ENCODE results near the gene NR3C1.

DNA sequence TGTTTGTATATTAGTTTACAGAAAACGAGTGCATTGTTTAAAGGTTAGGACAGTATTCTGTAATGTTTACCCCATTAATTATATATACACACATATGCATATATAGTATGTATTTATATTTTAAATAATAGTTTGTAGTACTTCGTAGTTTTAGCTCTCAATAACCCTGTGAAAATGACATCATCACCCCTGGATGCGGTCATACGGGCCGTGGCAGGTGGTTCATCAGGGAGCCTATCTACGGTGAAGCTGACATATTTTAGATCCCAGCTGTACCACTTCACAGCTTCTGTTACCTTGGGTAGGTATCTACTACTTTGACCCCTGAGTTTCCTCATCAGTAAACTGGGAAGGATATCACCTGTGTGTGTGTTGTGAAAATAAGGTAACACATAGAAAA lies 87.1 kb downstream of the NR3C1 start:
- TF ChIP-seq, protein P1, sequence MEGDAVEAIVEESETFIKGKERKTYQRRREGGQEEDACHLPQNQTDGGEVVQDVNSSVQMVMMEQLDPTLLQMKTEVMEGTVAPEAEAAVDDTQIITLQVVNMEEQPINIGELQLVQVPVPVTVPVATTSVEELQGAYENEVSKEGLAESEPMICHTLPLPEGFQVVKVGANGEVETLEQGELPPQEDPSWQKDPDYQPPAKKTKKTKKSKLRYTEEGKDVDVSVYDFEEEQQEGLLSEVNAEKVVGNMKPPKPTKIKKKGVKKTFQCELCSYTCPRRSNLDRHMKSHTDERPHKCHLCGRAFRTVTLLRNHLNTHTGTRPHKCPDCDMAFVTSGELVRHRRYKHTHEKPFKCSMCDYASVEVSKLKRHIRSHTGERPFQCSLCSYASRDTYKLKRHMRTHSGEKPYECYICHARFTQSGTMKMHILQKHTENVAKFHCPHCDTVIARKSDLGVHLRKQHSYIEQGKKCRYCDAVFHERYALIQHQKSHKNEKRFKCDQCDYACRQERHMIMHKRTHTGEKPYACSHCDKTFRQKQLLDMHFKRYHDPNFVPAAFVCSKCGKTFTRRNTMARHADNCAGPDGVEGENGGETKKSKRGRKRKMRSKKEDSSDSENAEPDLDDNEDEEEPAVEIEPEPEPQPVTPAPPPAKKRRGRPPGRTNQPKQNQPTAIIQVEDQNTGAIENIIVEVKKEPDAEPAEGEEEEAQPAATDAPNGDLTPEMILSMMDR (CRISPR knock-in tag; IDR thresholded peaks at IDR 0.05) = no peak
- no peak for TF ChIP-seq ZNF224 (CRISPR knock-in tag; IDR thresholded peaks at IDR 0.05)
- TF ChIP-seq MAFF (IDR thresholded peaks at IDR 0.05; ENCODE audit: low read depth, low read length) = no peak
- TF ChIP-seq, protein P2, sequence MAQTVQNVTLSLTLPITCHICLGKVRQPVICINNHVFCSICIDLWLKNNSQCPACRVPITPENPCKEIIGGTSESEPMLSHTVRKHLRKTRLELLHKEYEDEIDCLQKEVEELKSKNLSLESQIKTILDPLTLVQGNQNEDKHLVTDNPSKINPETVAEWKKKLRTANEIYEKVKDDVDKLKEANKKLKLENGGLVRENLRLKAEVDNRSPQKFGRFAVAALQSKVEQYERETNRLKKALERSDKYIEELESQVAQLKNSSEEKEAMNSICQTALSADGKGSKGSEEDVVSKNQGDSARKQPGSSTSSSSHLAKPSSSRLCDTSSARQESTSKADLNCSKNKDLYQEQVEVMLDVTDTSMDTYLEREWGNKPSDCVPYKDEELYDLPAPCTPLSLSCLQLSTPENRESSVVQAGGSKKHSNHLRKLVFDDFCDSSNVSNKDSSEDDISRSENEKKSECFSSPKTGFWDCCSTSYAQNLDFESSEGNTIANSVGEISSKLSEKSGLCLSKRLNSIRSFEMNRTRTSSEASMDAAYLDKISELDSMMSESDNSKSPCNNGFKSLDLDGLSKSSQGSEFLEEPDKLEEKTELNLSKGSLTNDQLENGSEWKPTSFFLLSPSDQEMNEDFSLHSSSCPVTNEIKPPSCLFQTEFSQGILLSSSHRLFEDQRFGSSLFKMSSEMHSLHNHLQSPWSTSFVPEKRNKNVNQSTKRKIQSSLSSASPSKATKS (CRISPR knock-in tag; IDR thresholded peaks at IDR 0.05) = no peak
- TF ChIP-seq, protein P3, sequence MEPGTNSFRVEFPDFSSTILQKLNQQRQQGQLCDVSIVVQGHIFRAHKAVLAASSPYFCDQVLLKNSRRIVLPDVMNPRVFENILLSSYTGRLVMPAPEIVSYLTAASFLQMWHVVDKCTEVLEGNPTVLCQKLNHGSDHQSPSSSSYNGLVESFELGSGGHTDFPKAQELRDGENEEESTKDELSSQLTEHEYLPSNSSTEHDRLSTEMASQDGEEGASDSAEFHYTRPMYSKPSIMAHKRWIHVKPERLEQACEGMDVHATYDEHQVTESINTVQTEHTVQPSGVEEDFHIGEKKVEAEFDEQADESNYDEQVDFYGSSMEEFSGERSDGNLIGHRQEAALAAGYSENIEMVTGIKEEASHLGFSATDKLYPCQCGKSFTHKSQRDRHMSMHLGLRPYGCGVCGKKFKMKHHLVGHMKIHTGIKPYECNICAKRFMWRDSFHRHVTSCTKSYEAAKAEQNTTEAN (CRISPR knock-in tag; conservative IDR thresholded peaks at IDR 0.05) = no peak
- no peak for TF ChIP-seq SAFB2 (CRISPR knock-in tag; IDR thresholded peaks at IDR 0.05; ENCODE audit: borderline replicate concordance, low read depth)
- no peak for TF ChIP-seq POLR2AphosphoS5 (IDR thresholded peaks at IDR 0.05; ENCODE audit: low read depth, low read length)
- no peak for TF ChIP-seq ZNF24 (IDR thresholded peaks at IDR 0.05)
- TF ChIP-seq, protein P4, sequence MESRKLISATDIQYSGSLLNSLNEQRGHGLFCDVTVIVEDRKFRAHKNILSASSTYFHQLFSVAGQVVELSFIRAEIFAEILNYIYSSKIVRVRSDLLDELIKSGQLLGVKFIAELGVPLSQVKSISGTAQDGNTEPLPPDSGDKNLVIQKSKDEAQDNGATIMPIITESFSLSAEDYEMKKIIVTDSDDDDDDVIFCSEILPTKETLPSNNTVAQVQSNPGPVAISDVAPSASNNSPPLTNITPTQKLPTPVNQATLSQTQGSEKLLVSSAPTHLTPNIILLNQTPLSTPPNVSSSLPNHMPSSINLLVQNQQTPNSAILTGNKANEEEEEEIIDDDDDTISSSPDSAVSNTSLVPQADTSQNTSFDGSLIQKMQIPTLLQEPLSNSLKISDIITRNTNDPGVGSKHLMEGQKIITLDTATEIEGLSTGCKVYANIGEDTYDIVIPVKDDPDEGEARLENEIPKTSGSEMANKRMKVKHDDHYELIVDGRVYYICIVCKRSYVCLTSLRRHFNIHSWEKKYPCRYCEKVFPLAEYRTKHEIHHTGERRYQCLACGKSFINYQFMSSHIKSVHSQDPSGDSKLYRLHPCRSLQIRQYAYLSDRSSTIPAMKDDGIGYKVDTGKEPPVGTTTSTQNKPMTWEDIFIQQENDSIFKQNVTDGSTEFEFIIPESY (CRISPR knock-in tag; IDR thresholded peaks at IDR 0.05) = no peak
- no peak for TF ChIP-seq EZH2 (conservative IDR thresholded peaks at IDR 0.05; ENCODE audit: low read depth, low read length)
- no peak for TF ChIP-seq SALL2 (CRISPR knock-in tag; IDR thresholded peaks at IDR 0.05)
- no peak for TF ChIP-seq MYC (CRISPR knock-in tag; IDR thresholded peaks at IDR 0.05; ENCODE audit: borderline replicate concordance)
- TF ChIP-seq, protein P5, sequence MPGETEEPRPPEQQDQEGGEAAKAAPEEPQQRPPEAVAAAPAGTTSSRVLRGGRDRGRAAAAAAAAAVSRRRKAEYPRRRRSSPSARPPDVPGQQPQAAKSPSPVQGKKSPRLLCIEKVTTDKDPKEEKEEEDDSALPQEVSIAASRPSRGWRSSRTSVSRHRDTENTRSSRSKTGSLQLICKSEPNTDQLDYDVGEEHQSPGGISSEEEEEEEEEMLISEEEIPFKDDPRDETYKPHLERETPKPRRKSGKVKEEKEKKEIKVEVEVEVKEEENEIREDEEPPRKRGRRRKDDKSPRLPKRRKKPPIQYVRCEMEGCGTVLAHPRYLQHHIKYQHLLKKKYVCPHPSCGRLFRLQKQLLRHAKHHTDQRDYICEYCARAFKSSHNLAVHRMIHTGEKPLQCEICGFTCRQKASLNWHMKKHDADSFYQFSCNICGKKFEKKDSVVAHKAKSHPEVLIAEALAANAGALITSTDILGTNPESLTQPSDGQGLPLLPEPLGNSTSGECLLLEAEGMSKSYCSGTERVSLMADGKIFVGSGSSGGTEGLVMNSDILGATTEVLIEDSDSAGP (CRISPR knock-in tag; IDR thresholded peaks at IDR 0.05; ENCODE audit: borderline replicate concordance) = no peak
- no peak for TF ChIP-seq PTBP1 (IDR thresholded peaks at IDR 0.05; ENCODE audit: low read depth, low read length, poor library complexity, severe bottlenecking)

Data from HepG2 (cell line).